ENCODE results near the gene NFATC2. TPM values are rescaled to one million over a fixed set of nuclear protein-coding genes. Genes with fewer than 3 reads are reported as not detected.

NFATC2 gene
- total RNA-seq, 1 donor from 2014 or later = 3.9 TPM

DNA sequence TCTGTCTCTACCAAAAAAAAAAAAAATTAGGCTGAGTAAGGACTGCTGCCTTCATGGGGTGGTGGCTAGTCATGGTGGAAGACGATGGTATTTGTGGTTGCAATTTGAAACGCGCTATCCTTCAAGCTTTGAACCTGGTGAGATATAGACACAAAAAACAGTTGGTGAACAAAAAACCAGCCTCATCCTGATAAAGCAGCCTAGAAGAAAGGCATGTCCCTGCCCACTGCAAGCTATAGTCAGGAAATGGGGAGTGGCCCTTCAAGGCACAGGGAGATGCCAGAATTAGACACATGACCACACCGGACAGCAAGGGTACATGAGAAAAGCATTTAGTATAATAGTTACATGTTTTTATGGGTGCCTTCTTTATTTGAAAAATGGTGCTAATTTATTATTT lies 193.6 kb downstream of the NFATC2 start:
- no peaks in the 10 kb centered on the region for H3K79me2 ChIP-seq (ENCODE audit: insufficient read depth, low read length)
- H3K4me2 ChIP-seq (ENCODE audit: low read length) = no peak overlapping the region
- FAIRE-seq (no peak), DNase-seq (ENCODE audit: low read depth) (no peak)
- TF ChIP-seq EZH2 (IDR thresholded peaks at IDR 0.05; ENCODE audit: insufficient read depth, low read length) = no peak
- TF ChIP-seq, protein P1, sequence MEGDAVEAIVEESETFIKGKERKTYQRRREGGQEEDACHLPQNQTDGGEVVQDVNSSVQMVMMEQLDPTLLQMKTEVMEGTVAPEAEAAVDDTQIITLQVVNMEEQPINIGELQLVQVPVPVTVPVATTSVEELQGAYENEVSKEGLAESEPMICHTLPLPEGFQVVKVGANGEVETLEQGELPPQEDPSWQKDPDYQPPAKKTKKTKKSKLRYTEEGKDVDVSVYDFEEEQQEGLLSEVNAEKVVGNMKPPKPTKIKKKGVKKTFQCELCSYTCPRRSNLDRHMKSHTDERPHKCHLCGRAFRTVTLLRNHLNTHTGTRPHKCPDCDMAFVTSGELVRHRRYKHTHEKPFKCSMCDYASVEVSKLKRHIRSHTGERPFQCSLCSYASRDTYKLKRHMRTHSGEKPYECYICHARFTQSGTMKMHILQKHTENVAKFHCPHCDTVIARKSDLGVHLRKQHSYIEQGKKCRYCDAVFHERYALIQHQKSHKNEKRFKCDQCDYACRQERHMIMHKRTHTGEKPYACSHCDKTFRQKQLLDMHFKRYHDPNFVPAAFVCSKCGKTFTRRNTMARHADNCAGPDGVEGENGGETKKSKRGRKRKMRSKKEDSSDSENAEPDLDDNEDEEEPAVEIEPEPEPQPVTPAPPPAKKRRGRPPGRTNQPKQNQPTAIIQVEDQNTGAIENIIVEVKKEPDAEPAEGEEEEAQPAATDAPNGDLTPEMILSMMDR (IDR thresholded peaks at IDR 0.05; ENCODE audit: insufficient read depth, low read depth, low read length) = no peak
- H3K4me1 Mint-ChIP-seq (ENCODE audit: low read depth, unreplicated experiment) = peaks cover 38% of the 10 kb centered on the region
- no peak overlapping the region for H3K9ac ChIP-seq (ENCODE audit: low read length)
- peaks cover 11% of the 10 kb centered on the region for H3K9me3 Mint-ChIP-seq (ENCODE audit: unreplicated experiment)
- no peaks in the 10 kb centered on the region for H3K27me3 Mint-ChIP-seq (ENCODE audit: low read depth, unreplicated experiment)
- no peaks in the 10 kb centered on the region for H4K20me1 ChIP-seq (ENCODE audit: insufficient read depth, low read length)
- no peak overlapping the region for H3K4me3 ChIP-seq (ENCODE audit: insufficient read depth, low read depth, low read length)
- H3K36me3 ChIP-seq (ENCODE audit: insufficient read depth, low read length) = no peaks in the 10 kb centered on the region
- no peaks in the 10 kb centered on the region for H3K9me3 ChIP-seq (ENCODE audit: insufficient read depth, low read depth, low read length)
- H3K27ac Mint-ChIP-seq (ENCODE audit: unreplicated experiment) = no peak overlapping the region
- H3K4me1 ChIP-seq (ENCODE audit: insufficient read depth, low read length) = peaks cover 51% of the 10 kb centered on the region
- H2AFZ ChIP-seq (ENCODE audit: low read depth, low read length) = no peak overlapping the region
- no peaks in the 10 kb centered on the region for H3K27me3 ChIP-seq (ENCODE audit: insufficient read depth, low read length)
- no peaks in the 10 kb centered on the region for H3K36me3 Mint-ChIP-seq (ENCODE audit: low read depth, unreplicated experiment)
- peak overlapping the region; percentile 10 for H3K27ac ChIP-seq (ENCODE audit: low read depth, low read length)
- no peak overlapping the region for H3K4me3 Mint-ChIP-seq (ENCODE audit: unreplicated experiment)

DNA sequence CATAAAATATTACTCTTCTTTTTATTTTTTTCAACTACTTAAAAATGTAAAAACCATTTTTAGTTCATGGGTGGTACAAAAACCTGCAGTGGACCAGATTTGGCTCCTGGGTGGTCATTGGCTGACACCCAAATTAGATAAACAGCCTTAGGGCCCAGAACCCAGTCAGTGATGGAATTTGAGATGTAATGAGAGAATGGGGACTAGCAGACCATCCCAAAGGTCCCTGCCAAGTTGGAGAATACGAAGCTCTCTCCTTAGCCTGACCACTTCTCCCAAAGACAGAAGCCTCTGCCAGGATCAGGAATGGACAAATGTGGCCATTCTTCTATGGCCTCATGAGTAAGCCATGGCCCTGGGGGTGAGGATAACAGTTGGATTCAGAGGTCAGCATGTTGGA lies 194.7 kb downstream of the NFATC2 start:
- H3K4me3 ChIP-seq (ENCODE audit: insufficient read depth, low read depth, low read length) = no peak overlapping the region
- no peaks in the 10 kb centered on the region for H4K20me1 ChIP-seq (ENCODE audit: insufficient read depth, low read length)
- H3K36me3 ChIP-seq (ENCODE audit: insufficient read depth, low read length) = no peaks in the 10 kb centered on the region
- peaks cover 45% of the 10 kb centered on the region for H3K4me1 ChIP-seq (ENCODE audit: insufficient read depth, low read length)
- Mint-ChIP-seq H3K4me3 (ENCODE audit: unreplicated experiment) (no peak overlapping the region), H3K9me3 (ENCODE audit: unreplicated experiment) (peaks cover 18% of the 10 kb centered on the region), H3K27me3 (ENCODE audit: low read depth, unreplicated experiment) (no peaks in the 10 kb centered on the region), H3K4me1 (ENCODE audit: low read depth, unreplicated experiment) (peaks cover 38% of the 10 kb centered on the region), H3K36me3 (ENCODE audit: low read depth, unreplicated experiment) (peaks cover 6% of the 10 kb centered on the region), H3K27ac (ENCODE audit: unreplicated experiment) (peak overlapping the region; percentile 41)
- H3K9me3 ChIP-seq (ENCODE audit: insufficient read depth, low read depth, low read length) = no peaks in the 10 kb centered on the region
- FAIRE-seq (no peak), DNase-seq (ENCODE audit: low read depth) (no peak)
- no peak overlapping the region for H2AFZ ChIP-seq (ENCODE audit: low read depth, low read length)
- no peaks in the 10 kb centered on the region for H3K79me2 ChIP-seq (ENCODE audit: insufficient read depth, low read length)
- TF ChIP-seq EZH2 (IDR thresholded peaks at IDR 0.05; ENCODE audit: insufficient read depth, low read length) = no peak
- TF ChIP-seq, protein P1 (IDR thresholded peaks at IDR 0.05; ENCODE audit: insufficient read depth, low read depth, low read length) = no peak
- no peak overlapping the region for H3K4me2 ChIP-seq (ENCODE audit: low read length)
- peak overlapping the region; percentile 8 for H3K27ac ChIP-seq (ENCODE audit: low read depth, low read length)
- no peak overlapping the region for H3K9ac ChIP-seq (ENCODE audit: low read length)
- no peaks in the 10 kb centered on the region for H3K27me3 ChIP-seq (ENCODE audit: insufficient read depth, low read length)

DNA sequence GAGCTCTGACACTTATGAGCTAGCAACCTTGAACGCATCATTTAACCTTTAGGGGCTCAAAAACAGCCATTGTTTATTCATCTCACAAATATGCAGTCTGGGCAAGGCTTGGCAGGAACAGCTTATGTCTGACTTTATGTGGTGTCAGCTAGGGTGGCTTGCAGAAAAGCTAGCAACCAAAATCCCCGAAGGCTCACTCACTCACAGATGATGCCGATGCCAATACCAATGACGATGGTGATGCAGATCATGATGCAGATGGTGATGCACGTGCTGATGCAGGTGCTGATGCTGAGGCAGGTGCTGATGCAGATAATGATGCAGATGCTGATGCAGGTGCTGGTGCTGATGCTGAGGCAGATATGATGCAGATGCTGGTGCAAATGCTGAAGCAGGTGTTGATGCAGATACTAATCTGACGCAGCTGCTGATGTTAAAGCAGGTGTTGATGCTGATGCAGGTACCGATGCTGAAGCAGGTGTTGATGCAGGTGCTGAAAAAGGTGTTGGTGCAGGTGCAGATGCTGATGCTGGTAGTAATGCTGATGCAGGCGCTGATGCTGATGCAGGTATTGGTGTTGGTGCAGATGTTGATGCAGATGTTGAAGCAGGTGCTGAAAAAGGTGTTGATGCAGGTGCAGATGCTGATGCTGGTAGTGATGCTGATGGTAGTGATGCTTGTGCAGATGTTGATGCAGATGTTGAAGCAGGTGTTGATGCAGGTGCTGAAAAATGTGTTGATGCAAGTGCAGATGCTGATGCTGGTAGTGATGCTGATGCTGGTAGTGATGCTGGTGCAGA lies 195.6 kb downstream of the NFATC2 start:
- H3K4me3 Mint-ChIP-seq (ENCODE audit: unreplicated experiment) = no peak overlapping the region

More for the DNA sequence above, 195.6 kb downstream of the NFATC2 start:
- H3K27me3 Mint-ChIP-seq (ENCODE audit: low read depth, unreplicated experiment) = no peaks in the 10 kb centered on the region
- FAIRE-seq = no peak
- peaks cover 6% of the 10 kb centered on the region for H3K36me3 Mint-ChIP-seq (ENCODE audit: low read depth, unreplicated experiment)
- Histone ChIP-seq H3K27ac (ENCODE audit: low read depth, low read length) (peak overlapping the region; percentile 82), H3K27me3 (ENCODE audit: insufficient read depth, low read length) (no peaks in the 10 kb centered on the region), H3K4me2 (ENCODE audit: low read length) (no peak overlapping the region), H3K79me2 (ENCODE audit: insufficient read depth, low read length) (no peaks in the 10 kb centered on the region), H3K9ac (ENCODE audit: low read length) (peak overlapping the region; percentile 57), H3K36me3 (ENCODE audit: insufficient read depth, low read length) (no peaks in the 10 kb centered on the region), H3K4me3 (ENCODE audit: insufficient read depth, low read depth, low read length) (no peak overlapping the region), H2AFZ (ENCODE audit: low read depth, low read length) (no peak overlapping the region), H4K20me1 (ENCODE audit: insufficient read depth, low read length) (no peaks in the 10 kb centered on the region), H3K9me3 (ENCODE audit: insufficient read depth, low read depth, low read length) (no peaks in the 10 kb centered on the region), H3K4me1 (ENCODE audit: insufficient read depth, low read length) (peaks cover 43% of the 10 kb centered on the region)
- no peak overlapping the region for H3K27ac Mint-ChIP-seq (ENCODE audit: unreplicated experiment)
- DNase-seq (ENCODE audit: low read depth) = peak; percentile 75
- TF ChIP-seq, protein P1 (IDR thresholded peaks at IDR 0.05; ENCODE audit: insufficient read depth, low read depth, low read length) = no peak
- TF ChIP-seq EZH2 (IDR thresholded peaks at IDR 0.05; ENCODE audit: insufficient read depth, low read length) = no peak
- H3K9me3 Mint-ChIP-seq (ENCODE audit: unreplicated experiment) = peaks cover 19% of the 10 kb centered on the region
- peaks cover 38% of the 10 kb centered on the region for H3K4me1 Mint-ChIP-seq (ENCODE audit: low read depth, unreplicated experiment)

Data from astrocyte (in vitro differentiated cells and primary cell).